Neural cell (in vitro differentiated cells): ENCODE results near the gene OSBPL2.

ENCODE experiments used
- CTCF ChIP-seq: fragments of 450-650 bp; IDR thresholded peaks from 2 replicates; pipeline ENCODE4 v1.5.1; 2014; ENCODE audit warnings: antibody characterized with exemption, mild to moderate bottlenecking, moderate library complexity; ENCODE audit not compliant: poor library complexity, severe bottlenecking
- EP300 ChIP-seq: fragments of 450-650 bp; conservative IDR thresholded peaks from 2 replicates; pipeline ENCODE4 v1.6.1; 2014; ENCODE audit warnings: antibody characterized with exemption, mild to moderate bottlenecking, moderate library complexity; ENCODE audit not compliant: poor library complexity, severe bottlenecking
- EZH2 ChIP-seq: fragments of 200-600, 300-800 bp; shearing (Covaris generic), sonication (generic); IDR thresholded peaks from 2 replicates; pipeline ENCODE4 v1.6.1; 2014; ENCODE audit warnings: antibody characterized with exemption, low read length, borderline replicate concordance, mild to moderate bottlenecking; ENCODE audit not compliant: insufficient read depth, poor library complexity, severe bottlenecking
- MXI1 ChIP-seq: fragments of 450-650 bp; conservative IDR thresholded peaks from 2 replicates; pipeline ENCODE4 v1.6.1; 2014; ENCODE audit warnings: antibody characterized with exemption, mild to moderate bottlenecking; ENCODE audit not compliant: poor library complexity, severe bottlenecking
- POLR2AphosphoS5 ChIP-seq: IDR thresholded peaks from 2 replicates; pipeline ENCODE4 v1.6.1; 2012
- RAD21 ChIP-seq: fragments of 450-650 bp; conservative IDR thresholded peaks from 2 replicates; pipeline ENCODE4 v1.6.1; 2014; ENCODE audit warnings: antibody characterized with exemption, mild to moderate bottlenecking, moderate library complexity
- REST ChIP-seq: IDR thresholded peaks from 2 replicates; pipeline ENCODE4 v1.6.1; 2012; ENCODE audit warnings: borderline replicate concordance
- TAF1 ChIP-seq: IDR thresholded peaks from 2 replicates; pipeline ENCODE4 v1.6.1; 2012; ENCODE audit warnings: low read depth

- TF ChIP-seq CTCF = no peak
- no peak for TF ChIP-seq TAF1
- TF ChIP-seq EZH2 = no peak
- TF ChIP-seq RAD21 = no peak
- TF ChIP-seq REST = no peak
- TF ChIP-seq MXI1 = no peak
- no peak for TF ChIP-seq EP300
- no peak for TF ChIP-seq POLR2AphosphoS5
These were observed 49.6 kb downstream of the OSBPL2 start for GRCh38 chr20:62287759-62288534.
